GM19043 (cell line): ENCODE measurements around the gene GID4.
A peak's percentile ranks its signal among the peaks of the same experiment; 100 is the strongest.
"Not testable (repeated sequence)": the region's sequence is repeated elsewhere in the genome, so short reads cannot be mapped to it uniquely, and the experiment has no call there.

Experiments used
- ATAC-seq: cut with Tn5 transposase; IDR thresholded peaks from one replicate; pipeline ENCODE4 v1.9.1; 2021; ENCODE audit warnings: low read depth; ENCODE audit not compliant: unreplicated experiment

GID4 gene

DNA sequence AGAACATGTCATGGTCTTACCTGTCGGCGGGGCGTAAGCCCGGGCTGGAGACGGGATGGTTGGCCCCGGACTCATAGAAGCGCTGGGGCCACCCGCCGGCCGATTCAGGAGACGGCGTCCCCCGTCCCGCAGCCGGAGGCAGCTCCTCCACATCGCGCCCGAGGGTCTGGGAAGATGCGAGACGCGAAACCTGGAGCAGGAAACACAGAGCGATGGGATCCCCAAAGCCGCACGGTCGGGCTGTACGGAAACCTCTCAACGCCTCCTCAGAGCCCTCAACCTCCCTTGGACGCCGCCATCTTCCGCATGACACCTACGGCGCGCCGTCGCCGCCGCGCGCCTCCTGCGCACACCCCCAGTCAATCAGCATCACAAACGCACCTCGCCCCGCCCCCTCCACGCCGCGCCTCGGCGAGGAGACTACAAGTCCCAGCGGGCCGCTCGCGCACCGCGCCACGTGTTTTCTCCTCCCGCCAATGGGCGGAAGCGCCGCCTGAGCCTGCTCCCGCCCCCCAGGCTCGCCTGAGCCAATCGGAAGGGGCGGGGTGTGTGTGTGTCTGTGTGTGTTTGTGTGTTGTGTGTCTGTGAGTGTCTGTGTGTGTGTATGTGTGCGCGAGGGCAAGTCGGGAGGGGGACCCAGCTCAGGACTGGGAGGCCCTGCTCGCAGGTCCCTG lies at the start of gene GID4, which contains the start of gene ATPAF2:
GID4 (plus strand) TSS at position 548 of the 674 bp plus-strand sequence; CDS start at position 605, 57 bp downstream.
ATPAF2 (minus strand) TSS at position 308 of the 674 bp plus-strand sequence; CDS start at position 153, 155 bp downstream.
- ATAC-seq: peak; percentile 80

DNA sequence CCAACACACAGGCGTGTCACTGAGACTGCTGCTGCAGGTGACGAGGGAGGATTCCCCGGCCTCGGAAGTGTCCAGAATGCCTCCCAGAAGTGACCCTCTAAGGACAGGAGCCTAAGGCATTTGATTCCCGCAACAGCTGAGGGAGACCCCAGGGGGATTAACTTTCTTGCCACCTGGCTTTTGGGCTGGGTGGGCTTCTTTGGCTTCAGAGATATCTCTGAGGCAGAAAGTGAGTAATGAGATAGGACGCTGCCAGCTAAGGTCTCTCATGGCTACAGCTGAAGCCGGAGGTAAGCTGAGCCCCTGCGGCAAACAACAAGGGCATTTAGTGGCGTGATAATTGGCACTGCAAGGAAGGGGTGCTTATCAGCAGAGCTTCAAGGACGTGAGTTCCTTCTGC lies 49.6 kb upstream of the GID4 start:
- no peak for ATAC-seq

GRCh38 chr17:17990282-17990681 lies 48.9 kb upstream of the GID4 start:
- ATAC-seq: no peak

- no peak for ATAC-seq
Observed at GRCh38 chr17:17993366-17993765, 45.8 kb upstream of the GID4 start.

- ATAC-seq: no peak
Observed at GRCh38 chr17:17993852-17994251, 45.4 kb upstream of the GID4 start.

GRCh38 chr17:17994271-17995069 lies 44.7 kb upstream of the GID4 start:
- ATAC-seq: no peak

GRCh38 chr17:17995887-17996286 lies 43.3 kb upstream of the GID4 start:
- not testable (repeated sequence) for ATAC-seq

- ATAC-seq: no peak
Observed at GRCh38 chr17:17998934-17999333, 40.3 kb upstream of the GID4 start.

GRCh38 chr17:17999364-18000029 lies 39.7 kb upstream of the GID4 start:
- ATAC-seq: no peak

GRCh38 chr17:18000030-18000408 lies 39.2 kb upstream of the GID4 start:
- no peak for ATAC-seq

- ATAC-seq: no peak
Observed at GRCh38 chr17:18002171-18002570, 37.0 kb upstream of the GID4 start.

DNA sequence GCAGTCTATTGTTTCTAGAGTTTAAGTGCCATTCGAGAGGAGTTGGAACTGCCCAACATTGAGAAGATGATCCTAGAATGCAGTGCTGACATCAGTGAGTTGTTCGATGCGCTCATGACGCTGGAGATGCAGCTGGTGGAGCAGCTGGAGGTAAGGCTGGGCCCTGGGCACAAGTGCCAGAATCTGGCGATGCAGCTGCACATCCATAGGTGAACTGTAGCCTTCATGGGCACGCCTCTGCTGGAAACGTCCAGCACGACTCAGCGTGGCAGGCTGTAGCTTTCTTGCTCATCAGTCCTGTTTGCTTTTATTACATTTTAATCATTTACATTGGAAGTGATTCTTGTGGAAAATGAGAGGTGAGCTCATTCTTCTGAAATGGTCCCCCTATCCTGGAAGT lies 34.9 kb upstream of the GID4 start:
- no peak for ATAC-seq

DNA sequence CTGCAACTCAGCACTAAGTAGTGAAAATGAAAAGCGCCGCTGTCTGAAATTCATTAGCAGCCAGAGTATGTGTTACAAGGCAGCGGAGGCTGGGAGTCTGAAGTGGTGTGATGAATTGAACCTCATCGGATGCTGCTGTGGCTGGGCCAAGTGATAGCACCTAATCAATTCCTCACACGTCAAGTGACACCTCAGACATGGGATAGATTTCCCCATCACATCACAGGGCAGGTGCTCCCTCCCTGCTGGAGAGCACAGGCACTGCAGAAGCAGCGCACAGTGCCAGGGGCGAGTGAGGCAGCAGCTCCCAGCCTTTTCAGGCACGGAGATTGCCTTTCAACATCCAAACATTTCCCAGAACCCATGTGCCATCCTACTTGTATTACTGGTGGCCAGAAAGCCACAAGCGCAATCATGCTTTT lies 34.3 kb upstream of the GID4 start:
- no peak for ATAC-seq

GRCh38 chr17:18005496-18005895 lies 33.7 kb upstream of the GID4 start:
- ATAC-seq: no peak

DNA sequence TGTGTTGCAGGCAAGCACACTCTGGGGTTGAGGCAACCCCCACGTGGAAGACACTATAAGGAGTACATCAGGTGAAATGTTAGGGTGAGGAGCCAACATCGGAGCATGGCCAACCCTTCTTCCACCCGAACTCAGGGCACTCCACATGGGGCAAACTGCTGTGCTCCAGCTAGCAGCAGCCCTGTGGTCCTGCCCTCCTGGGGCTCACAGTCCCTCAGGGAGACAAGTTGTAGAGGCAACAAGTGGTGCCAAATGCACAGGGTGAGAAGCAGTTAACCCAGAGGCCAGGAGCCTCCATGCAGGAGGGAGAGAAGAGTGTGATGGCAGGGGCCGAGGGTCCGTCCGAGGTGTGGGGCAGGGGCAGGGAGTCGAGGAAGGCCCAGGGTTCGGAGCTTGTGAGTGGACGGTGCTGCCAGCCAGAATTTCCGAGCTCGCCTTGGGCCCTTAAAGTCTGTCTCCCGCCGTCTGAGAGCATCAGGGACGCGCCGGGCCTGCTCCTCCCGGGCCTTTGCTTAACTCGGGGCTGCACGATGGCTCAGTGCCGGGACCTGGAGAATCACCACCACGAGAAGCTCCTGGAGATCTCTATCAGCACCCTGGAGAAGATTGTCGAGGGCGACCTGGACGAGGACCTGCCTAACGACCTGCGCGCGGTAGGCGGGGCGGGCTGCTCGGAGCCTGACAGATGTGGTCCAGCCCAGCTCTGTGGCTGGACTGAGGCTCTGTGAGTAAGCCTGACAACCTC lies 32.5 kb upstream of the GID4 start:
- ATAC-seq: no peak

DNA sequence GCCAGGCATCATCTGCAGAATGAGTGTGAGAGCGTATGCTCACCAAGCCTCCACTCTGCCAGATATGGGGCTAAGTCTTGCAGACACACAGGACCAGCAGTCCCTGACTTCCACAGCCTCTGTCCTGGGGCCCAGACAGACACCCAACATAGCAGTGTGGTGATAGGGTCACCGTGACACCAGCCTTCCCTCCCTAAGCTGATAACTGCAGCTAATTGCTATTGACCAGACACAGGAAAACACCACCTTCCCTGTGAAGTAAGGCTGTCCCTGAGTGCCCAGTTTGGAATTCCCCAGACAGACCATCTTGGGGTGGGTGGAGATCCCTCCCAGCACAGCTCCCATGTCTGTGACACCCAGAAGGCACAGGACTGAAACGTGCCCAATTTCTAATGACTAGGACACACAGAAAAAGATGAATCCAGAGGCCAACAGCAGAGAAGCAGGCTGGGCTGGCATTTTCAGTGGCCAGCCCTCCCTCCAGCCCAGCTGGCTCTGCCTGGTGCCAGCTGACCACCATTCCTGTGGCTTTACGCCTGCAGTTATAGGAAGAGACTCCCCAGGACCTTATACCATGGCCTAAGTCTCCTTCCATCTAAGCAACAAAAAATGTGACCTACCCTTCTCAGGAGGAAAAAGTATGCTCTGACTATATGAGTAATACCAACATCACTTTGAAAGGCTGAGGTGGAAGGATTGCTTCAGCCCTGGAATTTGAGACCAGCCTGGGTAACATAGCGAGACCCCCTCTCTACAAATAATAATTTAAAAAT lies 30.5 kb upstream of the GID4 start:
- ATAC-seq: no peak

DNA sequence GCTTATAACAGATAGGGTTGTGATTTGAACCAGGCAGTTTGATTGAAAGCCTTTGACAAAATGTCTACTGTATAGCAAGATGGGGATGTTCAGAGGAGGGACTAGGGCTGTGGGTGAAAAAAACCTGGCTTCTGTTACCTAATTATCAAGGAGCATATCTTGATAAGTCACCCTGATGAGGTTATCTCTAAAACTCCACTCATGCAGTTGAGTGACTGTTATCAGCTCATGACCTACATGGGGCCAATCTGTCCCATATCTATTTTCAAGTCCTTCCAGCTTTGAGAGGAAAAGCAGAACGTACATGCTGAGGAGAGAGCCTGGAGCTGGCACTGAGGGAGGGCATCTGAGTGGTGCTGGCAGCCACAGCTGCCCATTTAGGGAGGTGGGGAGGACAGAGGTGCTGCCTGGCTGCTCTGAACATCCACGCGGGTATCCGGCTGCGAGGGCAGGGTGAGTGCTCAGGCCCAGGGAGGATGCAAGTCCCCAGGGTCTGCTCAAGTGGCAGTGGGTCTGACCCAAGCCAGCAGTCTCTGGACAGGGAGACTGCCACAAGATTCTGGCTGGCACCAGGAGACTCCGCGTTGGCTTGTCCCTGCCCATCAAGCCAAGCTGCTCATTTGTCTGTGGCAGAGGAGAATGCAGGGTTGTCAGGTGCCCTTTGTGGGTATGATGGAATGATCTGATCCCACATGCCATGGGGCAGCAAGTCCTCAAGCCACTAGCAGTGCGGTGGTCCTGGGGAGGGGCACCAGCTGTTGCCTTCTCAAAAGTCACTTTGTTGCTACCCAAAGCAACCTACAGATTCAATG lies 29.4 kb upstream of the GID4 start:
- ATAC-seq: no peak

DNA sequence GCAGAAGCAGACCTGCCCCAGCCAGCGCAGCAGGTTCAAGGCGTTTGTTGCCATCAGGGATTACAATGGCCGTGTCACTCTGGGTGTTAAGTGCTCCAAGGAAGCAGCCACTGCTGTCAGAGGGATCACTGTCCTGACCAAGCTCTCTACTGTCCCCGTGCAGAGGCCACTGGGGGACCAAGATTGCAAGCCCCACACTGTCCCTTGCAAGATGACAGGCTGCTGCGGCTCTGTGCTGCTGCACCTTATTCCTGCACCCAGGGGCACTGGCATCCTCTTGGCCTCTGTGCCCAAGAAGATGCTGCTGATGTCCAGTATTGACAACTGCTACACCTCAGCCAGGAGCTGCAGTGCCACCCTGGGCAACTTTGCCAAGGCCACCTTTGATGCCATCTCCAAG lies 27.9 kb upstream of the GID4 start:
- no peak for ATAC-seq

DNA sequence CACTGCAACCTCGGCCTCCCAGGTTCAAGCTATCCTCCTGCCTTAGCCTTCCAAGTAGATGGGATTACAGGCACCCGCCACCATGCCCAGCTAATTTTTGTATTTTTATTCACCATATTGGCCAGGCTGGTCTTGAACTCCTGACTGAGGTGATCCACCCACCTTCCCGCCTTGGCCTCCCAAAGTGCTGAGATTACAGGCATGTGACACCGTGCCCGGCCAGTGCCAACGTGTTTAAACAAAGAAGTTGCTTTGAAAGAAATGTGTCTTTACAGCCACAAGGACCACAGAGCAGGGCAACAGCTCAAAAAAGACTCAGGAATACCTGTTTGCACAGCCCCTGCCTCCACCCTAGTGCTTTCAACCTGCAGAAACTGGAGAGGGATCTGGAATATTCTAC lies 25.2 kb upstream of the GID4 start:
- no peak for ATAC-seq
